Panc1 (cell line): Measurements from ENCODE around the gene GPR160.

Source experiments
- CTCF ChIP-seq: fragments of 450-650 bp; IDR thresholded peaks from 2 replicates; pipeline ENCODE4 v1.5.1; 2017; ENCODE audit warnings: mild to moderate bottlenecking
- POLR2AphosphoS5 ChIP-seq: IDR thresholded peaks from 2 replicates; pipeline ENCODE4 v1.6.1; 2012; ENCODE audit warnings: mild to moderate bottlenecking, low read depth, low read length, moderate library complexity

- TF ChIP-seq CTCF: no peak
- TF ChIP-seq POLR2AphosphoS5: no peak
Measured at GRCh38 chr3:170108955-170109354, 71.2 kb downstream of the GPR160 start.
